Heart left ventricle (tissue), 13 donors: ENCODE results near the gene SULF2.

Source experiments
- CTCF ChIP-seq, 12 donors: fragments of 200-600 bp; sonication (generic) in 4 of 12; IDR thresholded peaks; one replicate each; pipeline versions ENCODE4 v1.5.0 to v1.8.0; 2018 to 2022; ENCODE audit warnings: antibody characterized with exemption in 12 of 12, mild to moderate bottlenecking in 5 of 12
- POLR2A ChIP-seq, 2 donors: fragments of 450-650 bp; IDR thresholded peaks; one replicate each; pipeline ENCODE4 v1.6.1; 2017; ENCODE audit warnings: antibody characterized with exemption in 2 of 2, mild to moderate bottlenecking in 2 of 2, moderate library complexity in 2 of 2
- donor health status: ischemic (EF 13 %, LVEDD 7.1; RV severe dilation, severe dysfunction).
- donor health status: DM: no; HTN: yes; CAD: no.
- donor health status: DM: no; HTN: no; CAD: no.
- donor health status: ischemic (EF 25% LVEDD 6.9; RV normal size, moderate dysfunction).
- donor health status: ischemic (EF 25% LVEDD 5.7; RV mildly dilated, moderate dysfunction).
- donor health status: ischemic (EF 35%, LVEDD 5.7; RV mildly dilated, moderate dysfunction).
- donor health status: nonischemic (EF 11% LVEDD 7.7; RV severe dilation, severe dysfunction).
- donor health status: DM: yes; HTN: yes; CAD: no.
- donor health status: PGD.
- donor health status: ischemic (EF 29% LVEDD 5.4; RV normal size, mild dysfunction).
- donor health status: nonischemic (EF 23%, LVEDD 6.1; RV moderate dilation, normal function).

- TF ChIP-seq CTCF (IDR thresholded peaks at IDR 0.05): no peak
- no peak for TF ChIP-seq POLR2A (IDR thresholded peaks at IDR 0.05)
Observed at GRCh38 chr20:47790580-47790965, 5.3 kb upstream of the SULF2 start.
